Fibroblast of lung (primary cell): ENCODE data around the gene MAP7D2. TPM values are rescaled to one million over a fixed set of nuclear protein-coding genes. Genes with fewer than 3 reads are reported as not detected.

Experiments used
- DNase-seq, 2 donors: peaks; one replicate each; pipeline versions ENCODE4 v3.0.0 to v3.0.0-alpha.2; 2010; ENCODE audit warnings: low read depth in 2 of 2
- H2AFZ ChIP-seq: 2 replicates; pipeline ENCODE4 v1.5.1; 2012; ENCODE audit warnings: low read length, control low read depth, inconsistent platforms
- H3K27ac ChIP-seq: 2 replicates; pipeline ENCODE4 v1.5.1; 2011; ENCODE audit warnings: low read length, control low read depth; ENCODE audit not compliant: insufficient read depth
- H3K27me3 ChIP-seq: 2 replicates; pipeline ENCODE4 v1.5.1; 2011; ENCODE audit warnings: mild to moderate bottlenecking, low read length; ENCODE audit not compliant: control insufficient read depth, insufficient read depth
- H3K36me3 ChIP-seq: 2 replicates; pipeline ENCODE4 v1.5.1; 2011; ENCODE audit warnings: low read length; ENCODE audit not compliant: control insufficient read depth, insufficient read depth
- H3K4me1 ChIP-seq: 2 replicates; pipeline ENCODE4 v1.5.1; 2011; ENCODE audit warnings: low read length; ENCODE audit not compliant: control insufficient read depth, insufficient read depth; ENCODE audit errors: extremely low read depth
- H3K4me2 ChIP-seq: 2 replicates; pipeline ENCODE4 v1.5.1; 2011; ENCODE audit warnings: low read length, control low read depth; ENCODE audit not compliant: insufficient read depth; ENCODE audit errors: extremely low read depth
- H3K4me3 ChIP-seq, 4 experiments: fragments of 200-600 bp in 1 of 4; sonication (generic) in 1 of 4; replicated peaks in 1 of 4; 2 replicates each; pipeline ENCODE4 v1.5.1; 2011 to 2016; ENCODE audit warnings: low read length in 4 of 4, low read depth in 3 of 4, mild to moderate bottlenecking in 3 of 4, control low read depth in 2 of 4, inconsistent platforms in 1 of 4, mixed read lengths in 1 of 4; ENCODE audit not compliant: insufficient read depth in 1 of 4; ENCODE audit errors: control extremely low read depth in 1 of 4
- H3K79me2 ChIP-seq: 2 replicates; pipeline ENCODE4 v1.5.1; 2012; ENCODE audit warnings: mild to moderate bottlenecking, low read length, inconsistent platforms; ENCODE audit not compliant: control insufficient read depth, insufficient read depth
- H3K9ac ChIP-seq: 2 replicates; pipeline ENCODE4 v1.5.1; 2011; ENCODE audit warnings: mild to moderate bottlenecking, low read length, control low read depth; ENCODE audit not compliant: insufficient read depth
- H3K9me3 ChIP-seq: 2 replicates; pipeline ENCODE4 v1.5.1; 2012; ENCODE audit warnings: low read depth, low read length; ENCODE audit not compliant: control insufficient read depth, insufficient read depth
- H4K20me1 ChIP-seq: 2 replicates; pipeline ENCODE4 v1.5.1; 2011; ENCODE audit warnings: low read length; ENCODE audit not compliant: control insufficient read depth, insufficient read depth; ENCODE audit errors: extremely low read depth
- EZH2 ChIP-seq: IDR thresholded peaks from 2 replicates; pipeline ENCODE4 v1.5.1; 2012; ENCODE audit warnings: low read length, control low read depth, mild to moderate bottlenecking; ENCODE audit errors: missing control alignments
- polyA plus RNA-seq, 2 donors: library from polyadenylated mRNA; depleted of rRNA in 1 of 2; stranded (reverse) in 1 of 2; unstranded in 1 of 2; fragments of >200 nt; gene quantifications; 2 replicates each; pipeline ENCODE4 v1.2.1, GENCODE V29; 2011 to 2012; ENCODE audit warnings: missing spikeins in 1 of 2
- total RNA-seq: library from RNA; depleted of rRNA; stranded (reverse); fragments of >200 nt; gene quantifications from 2 replicates; pipeline ENCODE4 v1.2.1, GENCODE V29; 2014
- TF ChIP-seq, protein P1 (sequence below), 2 donors: IDR thresholded peaks in 1 of 2; conservative IDR thresholded peaks in 1 of 2; 1 replicate in 1 of 2; 2 replicates in 1 of 2; pipeline ENCODE4 v1.5.1; 2011 to 2012; ENCODE audit warnings: low read length in 2 of 2, control low read depth in 1 of 2, inconsistent platforms in 1 of 2, low read depth in 1 of 2, mild to moderate bottlenecking in 1 of 2

Gene MAP7D2
- total and polyA plus RNA-seq, 2 donors (not counting 1 experiment from before 2014, with no cell fraction given) = under 0.01 to 0.26 TPM

DNA sequence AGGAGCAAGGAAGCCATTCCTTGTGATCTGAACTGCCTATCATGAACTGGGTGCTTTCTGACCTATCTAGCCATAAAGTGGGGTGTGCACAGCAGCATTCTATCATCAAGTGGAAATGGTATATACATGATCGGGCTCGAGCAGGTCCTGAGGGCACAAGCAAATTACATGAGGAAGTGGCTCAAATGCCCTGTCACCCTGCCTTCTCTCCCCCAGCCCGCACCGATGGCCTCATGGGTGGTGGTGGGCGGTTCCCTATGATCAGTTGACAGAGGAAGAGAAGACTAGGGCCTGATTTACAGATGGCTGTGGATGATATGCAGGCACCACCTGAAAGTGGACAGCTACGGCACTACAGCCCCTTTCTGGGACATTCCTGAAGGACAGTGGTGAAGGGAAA lies 79.5 kb downstream of the MAP7D2 start:
- H2AFZ ChIP-seq = no peak overlapping the region
- no peak overlapping the region for H3K4me2 ChIP-seq
- H3K27ac ChIP-seq = no peak overlapping the region
- no peak for TF ChIP-seq EZH2
- TF ChIP-seq, protein P1, sequence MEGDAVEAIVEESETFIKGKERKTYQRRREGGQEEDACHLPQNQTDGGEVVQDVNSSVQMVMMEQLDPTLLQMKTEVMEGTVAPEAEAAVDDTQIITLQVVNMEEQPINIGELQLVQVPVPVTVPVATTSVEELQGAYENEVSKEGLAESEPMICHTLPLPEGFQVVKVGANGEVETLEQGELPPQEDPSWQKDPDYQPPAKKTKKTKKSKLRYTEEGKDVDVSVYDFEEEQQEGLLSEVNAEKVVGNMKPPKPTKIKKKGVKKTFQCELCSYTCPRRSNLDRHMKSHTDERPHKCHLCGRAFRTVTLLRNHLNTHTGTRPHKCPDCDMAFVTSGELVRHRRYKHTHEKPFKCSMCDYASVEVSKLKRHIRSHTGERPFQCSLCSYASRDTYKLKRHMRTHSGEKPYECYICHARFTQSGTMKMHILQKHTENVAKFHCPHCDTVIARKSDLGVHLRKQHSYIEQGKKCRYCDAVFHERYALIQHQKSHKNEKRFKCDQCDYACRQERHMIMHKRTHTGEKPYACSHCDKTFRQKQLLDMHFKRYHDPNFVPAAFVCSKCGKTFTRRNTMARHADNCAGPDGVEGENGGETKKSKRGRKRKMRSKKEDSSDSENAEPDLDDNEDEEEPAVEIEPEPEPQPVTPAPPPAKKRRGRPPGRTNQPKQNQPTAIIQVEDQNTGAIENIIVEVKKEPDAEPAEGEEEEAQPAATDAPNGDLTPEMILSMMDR (conservative IDR thresholded peaks at IDR 0.05 in 1 of 2, IDR thresholded peaks at IDR 0.05 in 1 of 2; ENCODE audit: low read depth in 1 of 2, low read length in 2 of 2) = no peak
- H3K4me1 ChIP-seq = no peaks in the 10 kb centered on the region
- no peak for DNase-seq
- H3K4me3 ChIP-seq = no peak overlapping the region
- H4K20me1 ChIP-seq = no peaks in the 10 kb centered on the region
- no peaks in the 10 kb centered on the region for H3K79me2 ChIP-seq
- H3K36me3 ChIP-seq = no peaks in the 10 kb centered on the region
- H3K9me3 ChIP-seq = no peaks in the 10 kb centered on the region
- no peak overlapping the region for H3K9ac ChIP-seq
- no peaks in the 10 kb centered on the region for H3K27me3 ChIP-seq

DNA sequence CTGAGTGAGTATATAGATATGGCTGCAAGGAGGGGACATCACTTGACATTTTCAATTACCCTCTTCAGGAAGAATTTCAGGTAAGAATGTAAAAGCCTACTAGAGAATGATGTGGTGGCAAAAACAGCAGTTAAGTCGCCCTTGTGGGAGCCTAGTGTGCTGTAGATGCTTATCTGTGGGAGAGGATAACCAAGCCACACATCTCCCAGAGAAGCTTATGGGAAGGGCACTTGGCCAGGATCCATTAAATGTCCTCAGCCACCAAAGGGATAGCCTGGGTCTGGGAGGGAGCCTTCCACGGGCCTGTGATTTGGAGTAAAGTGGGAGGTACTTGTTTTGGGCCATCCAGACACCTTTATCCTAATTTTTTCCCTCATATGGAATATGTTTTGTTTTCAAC lies 84.5 kb downstream of the MAP7D2 start:
- H3K79me2 ChIP-seq = no peaks in the 10 kb centered on the region
- H3K27me3 ChIP-seq = no peaks in the 10 kb centered on the region
- H4K20me1 ChIP-seq = no peaks in the 10 kb centered on the region
- H3K4me3 ChIP-seq = no peak overlapping the region
- H3K9ac ChIP-seq = no peak overlapping the region
- no peak for TF ChIP-seq EZH2
- TF ChIP-seq, protein P1 (conservative IDR thresholded peaks at IDR 0.05 in 1 of 2, IDR thresholded peaks at IDR 0.05 in 1 of 2; ENCODE audit: low read depth in 1 of 2, low read length in 2 of 2) = no peak
- no peak overlapping the region for H3K4me2 ChIP-seq
- no peak overlapping the region for H2AFZ ChIP-seq
- no peak overlapping the region for H3K27ac ChIP-seq
- no peaks in the 10 kb centered on the region for H3K4me1 ChIP-seq
- no peak for DNase-seq
- no peaks in the 10 kb centered on the region for H3K9me3 ChIP-seq
- no peaks in the 10 kb centered on the region for H3K36me3 ChIP-seq

DNA sequence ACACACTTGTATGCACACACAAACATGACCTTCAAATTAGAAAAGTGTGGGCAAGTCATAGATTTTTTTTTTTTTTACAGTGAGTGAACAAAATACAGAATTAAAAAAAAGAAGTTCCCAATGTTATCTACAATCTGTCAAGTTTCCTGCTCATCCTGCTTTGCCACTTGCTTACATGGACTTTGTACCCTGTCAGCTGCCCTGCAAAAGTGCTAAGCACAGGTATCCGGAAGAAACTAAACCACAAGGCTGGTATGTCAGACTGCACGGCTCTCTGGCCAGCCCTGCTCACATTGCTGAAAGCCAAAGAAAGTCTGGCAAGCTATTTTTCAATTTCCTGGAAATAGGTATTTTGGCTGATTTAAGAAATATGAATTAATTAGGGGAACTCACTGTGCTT lies 87.0 kb downstream of the MAP7D2 start:
- no peaks in the 10 kb centered on the region for H3K79me2 ChIP-seq
- TF ChIP-seq, protein P1 (conservative IDR thresholded peaks at IDR 0.05 in 1 of 2, IDR thresholded peaks at IDR 0.05 in 1 of 2; ENCODE audit: low read depth in 1 of 2, low read length in 2 of 2) = no peak
- TF ChIP-seq EZH2 = no peak
- DNase-seq = no peak
- H3K27me3 ChIP-seq = no peaks in the 10 kb centered on the region
- H2AFZ ChIP-seq = no peak overlapping the region
- no peak overlapping the region for H3K27ac ChIP-seq
- no peaks in the 10 kb centered on the region for H3K4me1 ChIP-seq
- no peak overlapping the region for H3K4me2 ChIP-seq
- H3K36me3 ChIP-seq = no peaks in the 10 kb centered on the region
- no peaks in the 10 kb centered on the region for H4K20me1 ChIP-seq
- no peak overlapping the region for H3K9ac ChIP-seq
- no peaks in the 10 kb centered on the region for H3K9me3 ChIP-seq
- no peak overlapping the region for H3K4me3 ChIP-seq
